ENCODE measurements around the gene P3H1.
A peak's percentile ranks its signal among the peaks of the same experiment; 100 is the strongest.
"Not testable (repeated sequence)": the region's sequence is repeated elsewhere in the genome, so short reads cannot be mapped to it uniquely, and the experiment has no call there.

Gene P3H1

GRCh38 chr1:42773420-42773819 is 6.6 kb upstream of the P3H1 start:
- no peak for DNase-seq (ENCODE audit: low spot score)

GRCh38 chr1:42769811-42770210 is 3.0 kb upstream of the P3H1 start:
- DNase-seq (ENCODE audit: low spot score), result no peak

- no peak for DNase-seq (ENCODE audit: low spot score)
These were observed 1.3 kb upstream of the P3H1 start for GRCh38 chr1:42768172-42768571.

GRCh38 chr1:42767510-42768000 is 727 bp upstream of the P3H1 start:
- no peak for DNase-seq (ENCODE audit: low spot score)

GRCh38 chr1:42765832-42766740 is 742 bp downstream of the P3H1 start:
- peak; percentile 73 for DNase-seq (ENCODE audit: low spot score)

- no peak for DNase-seq (ENCODE audit: low spot score)
These were observed 1.6 kb downstream of the P3H1 start for GRCh38 chr1:42765269-42765668.

- DNase-seq (ENCODE audit: low spot score), result no peak
These were observed 4.6 kb downstream of the P3H1 start for GRCh38 chr1:42762269-42762668.

GRCh38 chr1:42761567-42761966 is 5.3 kb downstream of the P3H1 start:
- no peak for DNase-seq (ENCODE audit: low spot score)

GRCh38 chr1:42759114-42759513 is 7.7 kb downstream of the P3H1 start:
- DNase-seq (ENCODE audit: low spot score), result no peak

GRCh38 chr1:42758641-42759040 is 8.2 kb downstream of the P3H1 start:
- DNase-seq (ENCODE audit: low spot score), result no peak

- DNase-seq (ENCODE audit: low spot score), result no peak
These were observed 8.9 kb downstream of the P3H1 start for GRCh38 chr1:42757892-42758275.

- peak; percentile 82 for DNase-seq (ENCODE audit: low spot score)
These were observed 9.6 kb downstream of the P3H1 start for GRCh38 chr1:42756956-42757891.

- no peak for DNase-seq (ENCODE audit: low spot score)
These were observed 13.8 kb downstream of the P3H1 start for GRCh38 chr1:42753070-42753469.

- DNase-seq (ENCODE audit: low spot score), result no peak
These were observed 14.5 kb downstream of the P3H1 start for GRCh38 chr1:42752284-42752683.

GRCh38 chr1:42751511-42752070 is 15.2 kb downstream of the P3H1 start:
- DNase-seq (ENCODE audit: low spot score), result not testable (repeated sequence)

- DNase-seq (ENCODE audit: low spot score), result no peak
These were observed 16.8 kb downstream of the P3H1 start for GRCh38 chr1:42750041-42750440.

- DNase-seq (ENCODE audit: low spot score), result no peak
These were observed 18.1 kb downstream of the P3H1 start for GRCh38 chr1:42748461-42749410.

- no peak for DNase-seq (ENCODE audit: low spot score)
These were observed 18.8 kb downstream of the P3H1 start for GRCh38 chr1:42748021-42748420.

GRCh38 chr1:42747125-42747524 is 19.7 kb downstream of the P3H1 start:
- DNase-seq (ENCODE audit: low spot score), result peak; percentile 68

GRCh38 chr1:42746436-42747105 is 20.3 kb downstream of the P3H1 start:
- DNase-seq (ENCODE audit: low spot score), result no peak

GRCh38 chr1:42745851-42746250 is 21.0 kb downstream of the P3H1 start:
- no peak for DNase-seq (ENCODE audit: low spot score)
